Vagina (tissue), 2 donors: ENCODE results near the gene DSTYK. TPM values are rescaled to one million over a fixed set of nuclear protein-coding genes. Genes with fewer than 3 reads are reported as not detected.

ENCODE experiments used
- DNase-seq, 2 donors: peaks; one replicate each; pipeline ENCODE4 v3.0.0-alpha.2; 2017; ENCODE audit errors: extremely low spot score in 2 of 2
- H3K27ac ChIP-seq: fragments of 200-600 bp; sonication (generic); one replicate; pipeline ENCODE4 v1.5.1; 2019
- H3K27me3 ChIP-seq: fragments of 200-600 bp; sonication (generic); one replicate; pipeline ENCODE4 v1.5.1; 2019
- H3K36me3 ChIP-seq, 2 donors: fragments of 200-600 bp; sonication (generic); one replicate each; pipeline ENCODE4 v1.5.1; 2017 to 2019
- H3K4me1 ChIP-seq: fragments of 200-600 bp; sonication (generic); one replicate; pipeline ENCODE4 v1.5.1; 2019
- H3K4me3 ChIP-seq, 2 donors: fragments of 200-600 bp; sonication (generic); 1 replicate in 1 of 2; 2 replicates in 1 of 2; pipeline ENCODE4 v1.5.1; 2016 to 2019
- H3K9me3 ChIP-seq: fragments of 200-600 bp; sonication (generic); one replicate; pipeline ENCODE4 v1.5.1; 2019
- CTCF ChIP-seq, 3 experiments: fragments of 450-650 bp in 2 of 3; fragments of 200-600 bp in 1 of 3; sonication (generic) in 1 of 3; IDR thresholded peaks; one replicate each; pipeline ENCODE4 v1.5.1; 2017 to 2019; ENCODE audit warnings: antibody characterized with exemption in 3 of 3, mild to moderate bottlenecking in 2 of 3, moderate library complexity in 2 of 3
- POLR2A ChIP-seq, 2 donors: fragments of 450-650 bp; IDR thresholded peaks; one replicate each; pipeline ENCODE4 v1.6.1; 2017; ENCODE audit warnings: antibody characterized with exemption in 2 of 2, mild to moderate bottlenecking in 2 of 2, moderate library complexity in 2 of 2
- POLR2AphosphoS5 ChIP-seq, 2 donors: sonication (generic); formaldehyde crosslinking; IDR thresholded peaks; one replicate each; pipeline ENCODE4 v1.9.0; 2017; ENCODE audit warnings: antibody characterized with exemption in 2 of 2, mild to moderate bottlenecking in 2 of 2, low read depth in 1 of 2; ENCODE audit not compliant: insufficient read depth in 1 of 2
- intact Hi-C: fragments of 100-400 bp; cut with DNase I; formaldehyde crosslinking; loops from one replicate; pipeline ENCODE4 v1.15.1; 2023
- total RNA-seq: library from RNA; depleted of rRNA; stranded (reverse); fragments of >200 nt; gene quantifications from one replicate; pipeline ENCODE4 v1.2.3, GENCODE V29; 2016

DSTYK gene
- total RNA-seq: 12.0 TPM

- Histone ChIP-seq H3K4me3 (peak within 1 kb of the TSS; percentile 58 to 67), H3K9me3 (no peaks in the 10 kb centered on the region), H3K27me3 (no peaks in the 10 kb centered on the region), H3K27ac (peak within 1 kb of the TSS; percentile 92), H3K36me3 (no peaks in the 10 kb centered on the region), H3K4me1 (peaks cover 31% of the 10 kb centered on the region)
- DNase-seq: peak in 1 of 2 donors; percentile 96
- TF ChIP-seq CTCF (IDR thresholded peaks at IDR 0.05): no peak
- peak in 1 of 2 donors; percentile 60 for TF ChIP-seq POLR2A (IDR thresholded peaks at IDR 0.05)
- TF ChIP-seq POLR2AphosphoS5 (IDR thresholded peaks at IDR 0.05; ENCODE audit: insufficient read depth in 1 of 2, low read depth in 1 of 2): peak; percentile 83 to 95
- intact Hi-C loops: no loop called here
Measured at GRCh38 chr1:205211169-205211838, at the start of gene DSTYK. Gene DSTYK (minus strand): TSS chr1:205211702. CDS start chr1:205211535, 167 bp downstream.

- Histone ChIP-seq H3K36me3 (no peaks in the 10 kb centered on the region), H3K9me3 (no peaks in the 10 kb centered on the region), H3K4me3 (no peak overlapping the region), H3K27me3 (no peaks in the 10 kb centered on the region), H3K27ac (no peak overlapping the region), H3K4me1 (peaks cover 26% of the 10 kb centered on the region)
- no peak for DNase-seq
- intact Hi-C loops: loop anchor here (10.0 kb wide), 2 partner anchors 145 to 285 kb away; no protein-coding TSS in a partner anchor
- TF ChIP-seq CTCF (IDR thresholded peaks at IDR 0.05): no peak
- TF ChIP-seq POLR2A (IDR thresholded peaks at IDR 0.05): no peak
- TF ChIP-seq POLR2AphosphoS5 (IDR thresholded peaks at IDR 0.05; ENCODE audit: insufficient read depth in 1 of 2, low read depth in 1 of 2): no peak
Measured at GRCh38 chr1:205259998-205260397, 48.5 kb upstream of the DSTYK start.

DNA sequence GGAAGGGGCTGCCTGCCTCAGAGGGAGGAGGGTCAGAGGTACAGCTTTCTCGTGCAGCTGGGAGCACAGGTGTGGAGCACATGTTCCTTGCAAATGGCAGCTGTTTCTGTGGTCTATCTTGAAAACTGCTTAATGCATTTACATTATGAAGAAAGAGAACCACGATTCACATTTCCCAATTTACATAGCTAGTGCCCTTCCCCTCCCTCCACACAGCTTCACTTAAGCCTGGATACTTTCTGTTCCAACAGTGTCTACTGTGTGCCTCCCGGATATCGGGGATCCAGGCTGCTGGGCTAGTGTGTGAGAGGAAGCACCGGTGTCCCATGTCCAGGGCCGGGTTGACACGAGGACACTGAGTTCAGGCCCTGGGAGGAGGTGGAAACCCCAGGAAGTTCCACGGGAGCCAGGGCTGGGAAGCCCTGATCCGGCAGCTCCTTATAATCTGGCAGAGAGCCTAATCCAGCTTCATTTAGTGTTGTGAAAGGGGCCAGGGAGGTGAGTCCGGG lies 47.9 kb upstream of the DSTYK start:
- DNase-seq: no peak
- Histone ChIP-seq H3K36me3 (no peaks in the 10 kb centered on the region), H3K27me3 (no peaks in the 10 kb centered on the region), H3K4me3 (no peak overlapping the region), H3K9me3 (no peaks in the 10 kb centered on the region), H3K27ac (no peak overlapping the region), H3K4me1 (peaks cover 26% of the 10 kb centered on the region)
- intact Hi-C loops: loop anchor here (10.0 kb wide), 2 partner anchors 145 to 285 kb away; no protein-coding TSS in a partner anchor
- TF ChIP-seq POLR2AphosphoS5 (IDR thresholded peaks at IDR 0.05; ENCODE audit: insufficient read depth in 1 of 2, low read depth in 1 of 2): no peak
- no peak for TF ChIP-seq CTCF (IDR thresholded peaks at IDR 0.05)

GRCh38 chr1:205258719-205259118 lies 47.2 kb upstream of the DSTYK start:
- H3K27ac ChIP-seq: peak overlapping the region; percentile 13
- peaks cover 26% of the 10 kb centered on the region for H3K4me1 ChIP-seq
- intact Hi-C loops: loop anchor here (10.0 kb wide), 2 partner anchors 144 to 284 kb away; no protein-coding TSS in a partner anchor

GRCh38 chr1:205258261-205258691 lies 46.8 kb upstream of the DSTYK start:
- TF ChIP-seq POLR2A (IDR thresholded peaks at IDR 0.05) (no peak), POLR2AphosphoS5 (IDR thresholded peaks at IDR 0.05; ENCODE audit: insufficient read depth in 1 of 2, low read depth in 1 of 2) (no peak), CTCF (IDR thresholded peaks at IDR 0.05) (no peak)
- intact Hi-C loops: loop anchor here (10.0 kb wide), 2 partner anchors 143 to 283 kb away; no protein-coding TSS in a partner anchor
- Histone ChIP-seq H3K27ac (peak overlapping the region; percentile 13), H3K4me3 (no peak overlapping the region), H3K4me1 (peaks cover 26% of the 10 kb centered on the region), H3K36me3 (no peaks in the 10 kb centered on the region), H3K27me3 (no peaks in the 10 kb centered on the region), H3K9me3 (no peaks in the 10 kb centered on the region)
- no peak for DNase-seq

More at GRCh38 chr1:205258719-205259118, 47.2 kb upstream of the DSTYK start:
- no peak for DNase-seq
- Histone ChIP-seq H3K4me3 (no peak overlapping the region), H3K27me3 (no peaks in the 10 kb centered on the region), H3K9me3 (no peaks in the 10 kb centered on the region), H3K36me3 (no peaks in the 10 kb centered on the region)
- TF ChIP-seq POLR2A (IDR thresholded peaks at IDR 0.05) (no peak), POLR2AphosphoS5 (IDR thresholded peaks at IDR 0.05; ENCODE audit: insufficient read depth in 1 of 2, low read depth in 1 of 2) (no peak)
